Inferior parietal cortex (tissue), 1 donor: Measurements from ENCODE around the gene CYP2U1.
"Not testable (repeated sequence)": the region's sequence is repeated elsewhere in the genome, so short reads cannot be mapped to it uniquely, and the experiment has no call there.

Source experiments
- DNase-seq: peaks from one replicate; pipeline ENCODE4 v3.0.0-alpha.2; 2016; ENCODE audit errors: extremely low spot score

CYP2U1 gene

DNA sequence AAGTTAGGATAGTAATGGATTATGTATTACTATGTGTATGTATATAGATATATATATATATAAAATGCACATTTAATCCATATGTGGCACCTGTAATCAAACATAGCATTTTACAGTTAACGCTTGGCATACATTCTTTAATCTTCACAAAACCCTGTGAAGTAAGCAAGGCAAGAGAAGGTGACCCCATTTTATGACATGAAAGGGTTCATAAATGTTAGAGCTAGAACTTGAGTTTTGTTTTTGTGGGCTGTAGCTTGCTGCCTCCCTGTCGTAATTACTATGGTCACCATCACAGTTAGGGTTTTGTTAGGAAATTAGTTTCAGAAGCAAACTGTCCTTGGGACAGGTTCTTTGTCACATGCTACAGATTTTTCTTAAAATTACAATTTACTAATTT is 13.8 kb upstream of the CYP2U1 start:
- DNase-seq, result no peak

DNA sequence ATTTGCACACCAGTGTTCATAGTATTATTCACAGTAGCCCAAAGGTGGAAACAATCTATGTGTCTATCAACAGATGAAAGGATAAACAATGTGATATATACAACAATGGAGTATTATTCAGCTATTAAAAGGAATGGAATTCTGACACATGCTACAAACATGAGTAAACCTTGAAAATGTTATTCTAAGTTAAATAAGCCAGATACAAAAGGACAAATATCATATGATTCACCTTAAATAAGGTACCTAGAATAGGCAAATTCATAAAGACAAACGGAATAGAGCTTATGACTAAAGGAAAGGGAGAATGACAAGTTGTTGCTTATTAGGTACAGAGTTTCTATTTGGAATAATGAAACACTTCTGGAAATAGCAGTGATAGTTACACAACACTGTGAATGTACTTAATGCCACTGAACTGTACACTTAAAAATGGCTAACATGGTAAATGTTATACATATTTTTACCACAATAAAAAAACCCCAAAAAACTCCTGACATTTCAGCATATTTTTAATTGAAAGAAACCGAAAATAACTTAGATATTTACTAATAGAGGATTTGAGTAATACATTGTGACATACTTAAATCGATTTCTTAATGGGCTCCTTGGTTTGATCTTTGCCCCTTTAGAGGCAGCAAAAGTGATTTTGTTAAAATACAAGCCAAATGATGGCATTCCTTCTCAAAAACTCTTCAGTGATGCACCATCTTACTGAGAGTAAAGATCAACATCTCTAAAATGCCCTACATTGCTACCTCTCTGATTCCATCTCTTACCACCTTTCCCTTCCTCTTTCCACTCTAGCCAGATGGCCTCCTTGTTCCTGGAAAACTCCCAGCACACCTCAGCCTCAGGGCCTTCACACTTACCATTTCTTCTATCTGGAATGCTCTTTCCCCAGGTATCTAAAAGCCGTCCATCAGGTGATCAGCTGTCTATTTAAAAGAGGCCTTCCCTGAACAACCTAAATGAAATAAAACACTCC is 8.6 kb upstream of the CYP2U1 start:
- no peak for DNase-seq

DNA sequence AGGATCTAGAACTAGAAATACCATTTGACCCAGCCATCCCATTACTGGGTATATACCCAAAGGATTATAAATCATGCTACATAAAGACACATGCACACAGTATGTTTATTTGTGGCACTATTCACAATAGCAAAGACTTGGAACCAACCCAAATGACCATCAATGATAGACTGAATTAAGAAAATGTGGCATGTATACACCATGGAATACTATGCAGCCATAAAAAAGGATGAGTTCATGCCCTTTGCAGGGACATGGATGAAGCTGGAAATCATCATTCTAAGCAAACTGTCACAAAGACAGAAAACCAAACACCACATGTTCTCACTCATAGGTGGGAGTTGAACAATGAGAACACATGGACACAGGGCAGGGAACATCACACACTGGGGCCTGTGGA is 5.6 kb upstream of the CYP2U1 start:
- DNase-seq, result not testable (repeated sequence)

DNA sequence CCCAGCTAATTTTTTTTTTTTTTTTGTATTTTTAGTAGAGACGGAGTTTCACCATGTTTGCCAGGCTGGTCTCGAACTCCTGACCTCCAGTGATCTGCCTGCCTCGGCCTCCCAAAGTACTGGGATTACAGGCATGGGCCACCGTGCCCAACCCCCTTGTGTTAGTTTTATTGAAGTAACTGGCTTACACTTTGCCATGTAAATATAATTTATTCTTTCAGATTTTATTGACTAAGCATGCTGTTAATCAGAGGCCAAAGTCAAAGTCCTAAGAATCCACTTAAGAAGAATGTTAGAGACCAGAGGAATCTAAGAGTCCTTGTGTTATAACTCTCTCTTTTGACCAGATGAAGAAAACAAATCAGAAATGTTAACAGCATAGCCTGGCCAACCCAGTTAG is 4.5 kb upstream of the CYP2U1 start:
- DNase-seq, result not testable (repeated sequence)

DNA sequence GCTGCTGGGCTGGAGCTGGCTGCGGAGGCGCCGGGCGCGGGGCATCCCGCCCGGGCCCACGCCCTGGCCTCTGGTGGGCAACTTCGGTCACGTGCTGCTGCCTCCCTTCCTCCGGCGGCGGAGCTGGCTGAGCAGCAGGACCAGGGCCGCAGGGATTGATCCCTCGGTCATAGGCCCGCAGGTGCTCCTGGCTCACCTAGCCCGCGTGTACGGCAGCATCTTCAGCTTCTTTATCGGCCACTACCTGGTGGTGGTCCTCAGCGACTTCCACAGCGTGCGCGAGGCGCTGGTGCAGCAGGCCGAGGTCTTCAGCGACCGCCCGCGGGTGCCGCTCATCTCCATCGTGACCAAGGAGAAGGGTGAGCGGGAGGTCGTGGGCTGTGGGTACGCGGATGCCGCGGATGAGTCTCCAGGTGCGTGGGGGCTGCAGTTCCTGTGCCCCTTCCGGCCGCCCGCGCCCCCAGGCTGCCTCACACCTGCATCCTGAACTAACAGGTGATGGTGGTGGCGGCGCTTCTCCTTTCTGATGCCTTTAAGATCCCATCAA is 499 bp downstream of the CYP2U1 start:
- no peak for DNase-seq

DNA sequence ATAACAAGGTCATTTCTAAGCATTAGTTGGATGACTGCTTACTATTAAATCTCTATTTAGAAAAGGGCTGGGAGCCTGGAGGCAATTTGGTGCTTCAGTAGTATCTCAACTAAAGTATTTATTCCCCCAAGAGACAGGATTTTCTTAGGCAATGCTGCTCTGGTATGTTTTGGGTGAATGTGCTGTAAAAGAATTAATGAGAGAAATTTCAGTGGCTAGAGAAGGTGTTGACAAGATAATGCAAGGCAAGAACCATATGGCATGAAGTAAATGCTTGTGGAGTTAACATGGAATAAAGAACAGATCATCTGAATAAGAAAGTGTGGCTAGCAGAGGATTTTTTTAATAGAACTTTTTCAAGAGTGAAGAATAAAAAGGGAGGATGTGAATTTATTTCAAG is 3.9 kb downstream of the CYP2U1 start:
- DNase-seq, result no peak

DNA sequence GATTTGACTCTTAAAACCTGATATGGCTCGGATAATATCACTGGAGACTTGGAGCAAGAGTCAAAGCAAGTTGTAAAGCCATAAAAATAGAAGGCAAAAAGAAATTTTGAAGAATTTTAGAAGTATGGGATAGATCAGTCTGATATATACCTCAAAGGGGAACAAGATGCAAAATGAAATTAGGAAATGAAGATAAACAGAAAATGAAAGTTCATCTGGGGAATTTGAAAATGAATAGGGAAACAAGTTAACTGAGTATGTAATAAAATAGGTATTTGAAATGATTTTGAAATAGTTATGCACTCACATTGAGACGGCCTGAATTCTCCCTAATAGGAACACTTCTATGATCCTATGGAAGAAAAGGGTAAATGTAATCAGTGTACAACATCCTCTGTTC is 5.7 kb downstream of the CYP2U1 start:
- DNase-seq, result no peak

DNA sequence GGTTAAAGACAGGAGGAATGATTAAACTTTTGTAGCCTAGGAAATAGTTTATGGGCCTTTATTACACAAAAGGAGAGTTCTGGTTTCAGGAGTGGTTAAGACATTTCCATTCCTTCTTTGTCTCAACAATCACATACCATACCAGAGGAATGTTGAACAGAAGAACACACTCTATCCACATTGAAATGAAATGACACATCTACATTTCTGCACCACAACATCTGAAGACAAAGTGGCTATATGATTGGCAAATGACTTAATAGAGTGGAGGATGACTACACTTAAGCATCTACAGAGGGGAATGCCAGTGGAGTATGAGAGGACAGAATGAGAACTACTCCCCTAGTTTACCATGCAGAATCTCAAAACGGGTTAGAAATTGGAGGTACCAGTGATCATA is 8.0 kb downstream of the CYP2U1 start:
- DNase-seq, result no peak

DNA sequence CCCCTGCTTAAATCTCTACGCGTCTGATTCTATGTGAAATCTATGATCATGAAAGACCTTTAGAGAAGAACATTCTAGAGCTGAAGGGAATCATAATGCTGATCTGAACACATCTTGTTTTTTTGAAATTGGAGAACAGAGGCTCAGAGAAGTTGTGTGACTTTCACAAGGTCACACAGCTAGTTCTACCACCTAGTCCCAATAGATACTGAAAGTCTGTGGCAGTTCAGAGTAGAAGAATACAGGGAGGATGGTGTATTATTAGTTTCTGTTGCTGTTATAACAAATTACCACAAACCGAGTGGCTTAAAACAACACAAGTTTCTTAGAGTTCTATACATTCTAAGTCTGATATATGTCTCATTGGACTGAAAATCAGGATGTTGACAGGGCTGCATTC is 14.5 kb downstream of the CYP2U1 start:
- DNase-seq, result no peak

DNA sequence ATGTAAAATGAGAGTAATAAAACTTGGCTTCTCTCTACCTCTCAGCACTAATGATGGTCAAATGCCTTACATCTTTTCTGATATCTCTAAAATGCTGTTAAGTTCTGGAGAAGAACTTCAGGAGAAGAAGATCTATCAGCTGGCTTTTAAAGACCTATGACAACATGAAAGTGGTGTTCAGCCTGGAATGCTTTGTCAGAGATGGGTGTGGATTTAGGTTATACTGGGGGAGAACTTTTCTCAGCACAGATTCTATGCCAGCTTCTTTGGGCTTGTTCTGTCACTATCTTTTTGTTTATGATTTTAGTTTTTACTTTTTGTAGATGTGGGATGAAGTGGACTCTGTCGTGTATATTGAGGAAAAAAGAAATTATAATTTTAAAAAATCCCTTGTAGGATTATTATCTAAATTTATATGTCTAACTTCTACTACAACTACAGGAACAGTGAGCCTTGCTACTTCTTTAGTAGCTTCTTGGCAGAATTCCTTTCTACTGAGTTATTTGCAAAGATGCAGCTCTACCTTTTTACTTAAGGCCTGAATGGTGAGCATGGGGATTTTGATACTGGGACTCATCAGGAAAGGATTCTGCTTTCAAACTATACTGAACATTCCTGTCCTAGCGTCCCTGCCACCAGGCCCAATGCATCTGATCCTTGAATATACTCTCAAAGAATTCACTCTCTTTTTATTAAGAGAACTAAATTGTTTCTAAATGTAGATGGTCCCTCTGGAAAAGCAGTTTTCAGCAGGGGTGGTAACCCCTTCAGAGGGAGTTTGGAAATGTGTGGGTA is 19.6 kb downstream of the CYP2U1 start:
- DNase-seq, result no peak

DNA sequence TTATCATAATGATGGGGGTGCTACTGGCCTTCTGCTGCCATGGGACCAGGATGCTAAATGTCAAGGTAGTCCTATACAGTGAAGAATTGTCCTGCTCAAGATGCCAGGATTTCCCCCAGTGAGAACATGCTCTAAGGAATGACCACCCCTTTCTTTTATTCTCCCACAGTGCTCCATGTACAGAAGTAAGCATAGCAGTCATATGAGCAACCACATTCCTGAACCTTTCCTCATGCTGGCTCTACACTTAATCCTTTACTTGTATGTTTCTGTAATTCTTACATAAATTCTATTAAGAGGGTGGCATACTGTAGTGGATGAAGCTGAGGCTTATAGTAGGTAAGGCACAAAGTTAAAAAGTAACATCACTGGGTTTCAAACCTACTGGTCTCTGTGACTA is 20.2 kb downstream of the CYP2U1 start:
- no peak for DNase-seq

DNA sequence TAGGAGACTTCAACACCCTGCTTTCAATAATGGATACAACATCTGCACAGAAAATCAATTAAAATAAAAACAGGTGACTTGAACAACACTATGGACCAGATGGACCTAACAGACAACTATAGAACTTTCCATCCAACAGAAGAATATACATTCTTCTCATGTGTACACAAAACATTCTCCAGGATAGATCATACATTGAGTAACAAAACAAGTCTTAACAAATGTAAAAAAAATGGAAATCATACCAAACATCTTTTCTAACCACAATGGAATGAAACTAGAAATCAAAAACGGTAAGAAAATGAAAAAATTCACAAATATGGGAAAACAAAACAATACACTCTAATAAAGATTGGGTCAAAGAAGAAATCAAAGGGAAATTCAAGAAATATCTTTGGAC is 24.7 kb downstream of the CYP2U1 start:
- DNase-seq, result no peak

DNA sequence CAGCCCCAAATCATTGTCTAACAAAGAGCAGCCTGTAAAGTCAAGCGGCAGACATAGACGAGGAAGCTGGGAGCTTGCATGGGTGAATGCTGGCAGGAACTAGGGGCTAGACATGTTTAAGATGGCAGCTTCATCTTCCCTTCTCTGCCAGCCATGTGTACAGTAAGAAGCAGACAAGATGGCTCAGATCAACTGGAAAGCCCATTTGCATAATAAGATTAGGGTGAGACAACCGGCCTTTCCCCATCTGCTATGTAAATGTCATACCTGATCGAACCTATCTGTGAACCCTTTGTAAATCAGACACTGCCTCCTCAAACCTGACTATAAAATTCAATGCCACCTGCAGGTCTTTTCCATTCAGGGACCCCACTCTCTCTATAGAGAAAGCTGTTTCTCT is 35.6 kb downstream of the CYP2U1 start:
- no peak for DNase-seq

DNA sequence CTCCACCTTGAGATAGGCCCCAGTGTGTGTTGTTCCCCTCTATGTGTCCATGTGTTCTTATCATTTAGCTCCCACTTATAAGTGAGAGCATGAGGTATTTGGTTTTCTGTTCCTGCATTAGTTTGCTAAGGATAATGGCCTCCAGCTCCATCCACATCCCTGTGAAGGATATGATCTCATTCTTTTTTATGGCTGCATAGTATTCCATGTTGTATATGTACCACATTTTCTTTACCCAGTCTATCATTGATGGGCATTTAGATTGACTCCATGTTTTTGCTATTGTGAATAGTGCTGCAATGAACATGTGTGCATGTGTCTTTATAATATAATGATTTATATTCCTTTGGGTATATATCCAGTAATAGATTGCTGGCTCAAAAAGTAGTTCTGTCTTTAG is 36.2 kb downstream of the CYP2U1 start:
- not testable (repeated sequence) for DNase-seq

DNA sequence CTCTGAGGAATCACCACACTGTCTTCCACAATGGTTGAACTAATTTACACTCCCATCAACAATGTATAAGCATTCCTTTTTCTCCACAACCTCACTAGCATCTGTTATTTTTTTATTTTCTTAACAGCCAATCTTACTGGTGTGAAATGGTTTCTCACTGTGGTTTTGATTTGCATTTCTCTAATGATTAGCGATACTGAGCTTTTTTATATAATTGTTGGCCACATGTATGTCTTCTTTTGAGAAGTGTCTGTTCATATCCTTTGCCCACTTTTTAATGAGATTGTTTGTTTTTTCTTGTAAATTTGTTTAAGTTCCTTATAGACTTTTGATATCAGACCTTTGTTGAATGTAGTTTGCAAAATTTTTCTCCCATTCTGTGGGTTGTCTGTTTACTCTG is 36.6 kb downstream of the CYP2U1 start:
- DNase-seq, result not testable (repeated sequence)

DNA sequence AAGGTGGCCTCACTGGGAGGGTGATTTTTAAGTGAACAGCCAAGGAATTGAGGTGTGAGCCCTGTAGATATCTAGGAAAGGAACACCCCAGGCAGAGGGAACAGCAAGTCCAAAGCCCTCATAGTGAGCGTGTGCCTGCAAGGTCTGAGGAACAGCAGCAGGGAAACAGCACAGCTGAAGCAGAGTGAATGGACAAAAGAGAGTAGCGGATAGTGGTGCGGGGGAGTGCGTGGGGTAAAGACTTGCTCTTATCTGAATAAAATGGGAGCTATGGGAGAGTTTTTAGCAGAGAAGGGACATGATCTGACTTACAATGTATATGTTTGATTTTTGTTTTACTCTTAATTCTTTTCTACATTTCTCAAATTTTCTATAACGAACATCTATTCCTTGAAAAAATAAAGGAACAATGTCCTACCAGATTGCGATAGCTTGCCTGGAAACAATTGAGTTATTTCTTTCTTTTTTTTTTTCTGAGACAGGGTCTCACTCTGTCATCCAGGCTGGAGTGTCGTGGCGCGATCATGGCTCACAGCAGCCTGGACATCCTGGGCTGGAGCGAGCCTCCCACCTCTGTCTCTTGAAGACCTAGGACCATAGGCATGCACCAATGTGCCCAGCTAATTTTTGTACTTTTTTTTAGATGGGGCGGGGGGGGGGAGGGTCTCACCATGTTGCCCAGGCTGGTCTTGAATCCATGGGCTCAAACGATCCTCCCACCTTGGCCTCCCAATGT is 38.9 kb downstream of the CYP2U1 start:
- no peak for DNase-seq

DNA sequence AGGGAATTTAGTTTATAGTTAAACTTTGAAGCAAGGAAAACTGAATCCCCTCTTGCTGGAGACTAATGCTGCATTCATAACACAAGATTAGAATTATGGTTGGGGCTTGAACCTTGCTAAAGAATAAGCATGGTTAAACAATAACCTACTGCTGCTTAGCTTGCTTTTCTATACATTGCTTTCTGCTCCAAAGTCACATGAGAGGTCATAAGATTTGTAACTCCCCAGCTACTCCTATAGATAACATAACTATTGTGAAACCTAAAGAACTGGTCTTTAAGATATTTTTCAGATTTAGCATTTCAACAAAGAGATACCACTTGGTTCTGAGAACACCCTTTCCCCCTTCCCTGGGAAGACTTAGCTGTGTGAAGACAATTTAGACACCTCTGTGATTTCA is 41.3 kb downstream of the CYP2U1 start:
- DNase-seq, result no peak

DNA sequence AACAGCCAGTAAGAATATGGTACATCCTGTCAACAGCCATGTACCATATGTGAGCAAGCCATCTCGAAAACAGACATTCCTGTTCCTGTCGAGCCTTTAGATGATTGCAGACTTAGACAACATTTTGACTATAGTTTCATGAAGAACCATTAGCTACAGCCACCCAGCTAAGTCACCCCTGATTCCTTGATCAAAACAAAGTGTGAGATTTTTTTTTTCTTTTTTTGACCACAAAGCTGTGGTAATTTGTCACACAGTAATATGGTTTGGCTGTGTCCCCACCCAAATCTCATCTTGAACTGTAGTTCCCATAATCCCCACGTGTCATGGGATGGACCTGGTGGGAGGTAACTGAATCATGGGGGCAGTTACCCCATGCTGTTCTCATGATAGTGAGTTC is 43.2 kb downstream of the CYP2U1 start:
- no peak for DNase-seq

DNA sequence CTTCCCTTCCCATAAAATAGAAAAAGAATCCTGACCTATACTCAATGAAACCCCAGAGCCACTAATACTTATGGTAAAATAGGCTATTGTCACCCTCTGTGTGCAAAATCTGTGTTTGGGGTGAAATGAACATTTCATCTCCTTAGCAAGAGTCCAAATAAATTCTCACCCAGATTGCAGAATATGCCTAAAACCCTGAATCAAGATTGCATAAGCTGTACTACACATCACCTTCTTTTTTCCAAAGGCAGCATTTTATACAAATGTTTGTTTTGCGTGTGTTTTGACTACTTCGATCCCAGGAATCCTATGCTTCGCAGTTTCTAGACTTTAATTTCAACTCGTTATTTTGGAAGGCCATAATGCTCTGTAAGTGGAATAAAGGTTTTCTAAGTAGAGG is 46.1 kb downstream of the CYP2U1 start:
- no peak for DNase-seq

DNA sequence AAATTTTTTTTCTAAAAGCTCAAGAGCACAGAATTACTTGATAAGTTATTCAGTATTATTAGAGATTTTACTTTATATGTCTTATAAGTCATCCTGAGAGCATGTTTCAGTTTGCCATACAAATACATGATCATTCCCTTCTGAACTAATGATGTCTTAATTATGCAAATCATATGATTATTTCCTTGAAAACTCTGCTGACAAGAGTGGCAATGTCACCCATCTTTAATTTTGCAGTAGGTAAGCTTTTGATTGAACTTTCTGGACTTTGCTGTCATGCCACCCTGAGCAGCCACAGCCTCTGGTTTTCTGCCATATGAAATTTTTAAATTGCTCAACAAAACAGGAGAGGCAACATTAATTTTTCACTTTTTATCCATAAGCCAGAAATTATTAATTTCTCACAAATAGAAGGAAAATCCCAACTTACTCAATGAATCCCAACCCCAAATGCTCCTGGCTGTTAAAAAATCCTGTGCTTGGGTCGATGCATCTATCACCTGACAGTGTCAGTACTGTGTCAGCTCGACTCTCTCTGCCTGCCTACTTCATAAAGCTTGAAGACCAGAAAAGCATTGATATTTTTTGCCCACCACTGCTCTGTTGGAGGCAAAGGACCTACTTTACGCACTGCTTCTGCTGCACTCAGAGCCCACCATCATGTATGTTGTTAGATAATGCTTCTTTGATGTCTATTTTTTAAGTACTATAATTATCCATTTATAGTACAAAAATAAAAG is 46.8 kb downstream of the CYP2U1 start:
- DNase-seq, result no peak
